ENCODE data around the gene ANKRD55. TPM values are rescaled to one million over a fixed set of nuclear protein-coding genes. Genes with fewer than 3 reads are reported as not detected.
"Not testable (repeated sequence)": the region's sequence is repeated elsewhere in the genome, so short reads cannot be mapped to it uniquely, and the experiment has no call there.

ANKRD55 gene
- total and polyA plus RNA-seq, 8 donors, result 0.06 TPM; not detected in 7

GRCh38 chr5:56264417-56265025 is 31.4 kb upstream of the ANKRD55 start:
- WGBS, 2 donors, result 42 to 49% methylated on average over 5 of the region's 5 CpGs
- H3K27ac ChIP-seq, result no peak overlapping the region
- ATAC-seq, result peak; percentile 66 to 94 (median 84)
- H3K36me3 ChIP-seq, result no peaks in the 10 kb centered on the region
- DNase-seq, result peak in 3 of 6 donors; percentile 11 to 41 (median 24)
- H3K9me3 ChIP-seq, result no peaks in the 10 kb centered on the region
- peaks cover 0 to 1% (median 0%) of the 10 kb centered on the region in 3 donors for H3K4me1 ChIP-seq
- no peaks in the 10 kb centered on the region for H3K27me3 ChIP-seq
- intact Hi-C loops (cut with DNase I), result no loop called here
- FAIRE-seq, result no peak
- peak; percentile 17 to 55 (median 40) for TF ChIP-seq CTCF (IDR thresholded peaks at IDR 0.05)
- no peak overlapping the region for H3K4me3 ChIP-seq

- H3K9me3 ChIP-seq, result no peaks in the 10 kb centered on the region
- 84 to 88% methylated on average over 3 of the region's 3 CpGs for WGBS, 2 donors
- H3K4me3 ChIP-seq, result no peak overlapping the region
- intact Hi-C loops (cut with DNase I), result no loop called here
- H3K36me3 ChIP-seq, result no peaks in the 10 kb centered on the region
- no peaks in the 10 kb centered on the region for H3K27me3 ChIP-seq
- ATAC-seq, result no peak
- DNase-seq, result no peak
- no peak for FAIRE-seq
- H3K4me1 ChIP-seq, result peaks cover 0 to 8% (median 0%) of the 10 kb centered on the region in 3 donors
- no peak for TF ChIP-seq CTCF (IDR thresholded peaks at IDR 0.05)
- no peak overlapping the region for H3K27ac ChIP-seq
Measured at GRCh38 chr5:56262279-56262678, 29.1 kb upstream of the ANKRD55 start.

GRCh38 chr5:56259002-56259511 is 25.9 kb upstream of the ANKRD55 start:
- ATAC-seq (peak; percentile 48 to 87 (median 79)), DNase-seq (no peak), FAIRE-seq (no peak)
- Histone ChIP-seq H3K9me3 (no peaks in the 10 kb centered on the region), H3K4me3 (no peak overlapping the region), H3K36me3 (no peaks in the 10 kb centered on the region), H3K4me1 (peaks cover 0 to 8% (median 0%) of the 10 kb centered on the region in 3 donors), H3K27me3 (no peaks in the 10 kb centered on the region), H3K27ac (peak overlapping the region in 2 of 4 donors; percentile 4 to 35)
- no peak for TF ChIP-seq CTCF (IDR thresholded peaks at IDR 0.05)
- WGBS, 2 donors, result 5 to 6% methylated on average over 2 of the region's 2 CpGs
- intact Hi-C loops (cut with DNase I), result no loop called here

- ATAC-seq; H3K9me3 ChIP-seq; H3K36me3 ChIP-seq; intact Hi-C loops (cut with DNase I); H3K27ac ChIP-seq; FAIRE-seq; H3K4me1 ChIP-seq; H3K4me3 ChIP-seq; H3K27me3 ChIP-seq: not testable (repeated sequence)
- peak in 1 of 6 donors; percentile 44 for DNase-seq
- WGBS, 2 donors, result 85 to 90% methylated on average over 26 to 27 of the region's 30 CpGs
Measured at GRCh38 chr5:56257763-56258529, 24.8 kb upstream of the ANKRD55 start.

GRCh38 chr5:56257010-56257409 is 23.9 kb upstream of the ANKRD55 start:
- no peak for DNase-seq
- Histone ChIP-seq H3K4me3 (no peak overlapping the region), H3K27ac (no peak overlapping the region), H3K27me3 (no peaks in the 10 kb centered on the region), H3K36me3 (no peaks in the 10 kb centered on the region), H3K9me3 (no peaks in the 10 kb centered on the region), H3K4me1 (peaks cover 0 to 8% (median 0%) of the 10 kb centered on the region in 3 donors)
- intact Hi-C loops (cut with DNase I), result no loop called here
- FAIRE-seq, result no peak
- no peak for TF ChIP-seq CTCF (IDR thresholded peaks at IDR 0.05)
- no peak for ATAC-seq
